HG02870 (cell line): ENCODE data around the gene OR10R2.

ENCODE experiments used
- ATAC-seq: cut with Tn5 transposase; IDR thresholded peaks from one replicate; pipeline ENCODE4 v1.9.1; 2021; ENCODE audit warnings: mild to moderate bottlenecking, moderate library complexity; ENCODE audit not compliant: unreplicated experiment

OR10R2 gene

GRCh38 chr1:158521666-158522058 lies 49.6 kb downstream of the OR10R2 start:
- no peak for ATAC-seq

- no peak for ATAC-seq
These were observed 55.3 kb downstream of the OR10R2 start for GRCh38 chr1:158527190-158527815.
